ENCODE measurements around the gene TRIM62. TPM values are rescaled to one million over a fixed set of nuclear protein-coding genes. Genes with fewer than 3 reads are reported as not detected.
A peak's percentile ranks its signal among the peaks of the same experiment; 100 is the strongest.

The TRIM62 gene
- total RNA-seq, 4 donors from 2014 or later, result 6.0 to 9.9 (median 6.9) TPM

GRCh38 chr1:33167650-33168447 is 14.0 kb downstream of the TRIM62 start:
- intact Hi-C loops (cut with DNase I), result no loop called here
- Histone ChIP-seq H3K9me3 (no peaks in the 10 kb centered on the region), H3K27me3 (no peaks in the 10 kb centered on the region), H3K27ac (no peak overlapping the region), H3K4me3 (replicated peaks in 1 of 3) (no peak overlapping the region), H3K36me3 (no peaks in the 10 kb centered on the region), H3K4me1 (no peaks in the 10 kb centered on the region)
- DNase-seq, result no peak
- TF ChIP-seq CTCF (IDR thresholded peaks at IDR 0.05) (no peak), POLR2A (IDR thresholded peaks at IDR 0.05) (no peak)
- 86 to 92% methylated on average over 4 of the region's 4 CpGs for WGBS, 2 donors

GRCh38 chr1:33165809-33166208 is 16.0 kb downstream of the TRIM62 start:
- TF ChIP-seq POLR2A (IDR thresholded peaks at IDR 0.05) (no peak), CTCF (IDR thresholded peaks at IDR 0.05) (no peak)
- DNase-seq, result no peak
- WGBS, 2 donors, result 95 to 97% methylated on average over 6 of the region's 6 CpGs
- Histone ChIP-seq H3K36me3 (no peaks in the 10 kb centered on the region), H3K4me1 (peaks cover 0 to 7% of the 10 kb centered on the region in 2 donors), H3K9me3 (no peaks in the 10 kb centered on the region), H3K27me3 (no peaks in the 10 kb centered on the region), H3K27ac (no peak overlapping the region), H3K4me3 (replicated peaks in 1 of 3) (no peak overlapping the region)
- intact Hi-C loops (cut with DNase I), result no loop called here

- intact Hi-C loops (cut with DNase I), result no loop called here
- 58 to 80% methylated on average over 17 to 21 of the region's 21 CpGs for WGBS, 2 donors
These were observed 16.6 kb downstream of the TRIM62 start for GRCh38 chr1:33165209-33165608.

GRCh38 chr1:33163621-33164519 is 18.0 kb downstream of the TRIM62 start:
- DNase-seq, result no peak
- no peak overlapping the region for H3K27ac ChIP-seq
- H3K9me3 ChIP-seq, result no peaks in the 10 kb centered on the region
- intact Hi-C loops (cut with DNase I), result no loop called here
- H3K4me3 ChIP-seq (replicated peaks in 1 of 3), result no peak overlapping the region
- TF ChIP-seq CTCF (IDR thresholded peaks at IDR 0.05), result no peak
- no peak for TF ChIP-seq POLR2A (IDR thresholded peaks at IDR 0.05)
- H3K4me1 ChIP-seq, result peaks cover 0 to 7% of the 10 kb centered on the region in 2 donors
- H3K36me3 ChIP-seq, result peaks cover 0 to 6% of the 10 kb centered on the region in 2 donors
- 72 to 74% methylated on average over 8 to 13 of the region's 14 CpGs for WGBS, 2 donors
- H3K27me3 ChIP-seq, result no peaks in the 10 kb centered on the region

More at GRCh38 chr1:33165209-33165608, 16.6 kb downstream of the TRIM62 start:
- Histone ChIP-seq H3K4me1 (peaks cover 0 to 7% of the 10 kb centered on the region in 2 donors), H3K4me3 (replicated peaks in 1 of 3) (no peak overlapping the region), H3K27me3 (no peaks in the 10 kb centered on the region), H3K27ac (no peak overlapping the region), H3K9me3 (no peaks in the 10 kb centered on the region), H3K36me3 (no peaks in the 10 kb centered on the region)
- TF ChIP-seq CTCF (IDR thresholded peaks at IDR 0.05) (no peak), POLR2A (IDR thresholded peaks at IDR 0.05) (no peak)
- peak in 1 of 2 donors; percentile 26 for DNase-seq
